Calu3 (cell line): ENCODE data around the gene CNTN1. TPM values are rescaled to one million over a fixed set of nuclear protein-coding genes. Genes with fewer than 3 reads are reported as not detected.

ENCODE experiments used
- BruUV-seq: library from RNA; stranded (reverse); fragments of 400-500 nt; replicated peaks from 2 replicates; lab custom pipeline; 2021; lab: Mats Ljungman, UMichigan
- CTCF ChIA-PET: fragments of 300-600 bp; sonication (Branson Sonifier 250); formaldehyde crosslinking; loops from one replicate; lab custom pipeline; 2022; ENCODE audit warnings: antibody characterized with exemption; lab: Charles Lee
- DNase-seq: peaks from one replicate; pipeline ENCODE4 v3.0.0; 2022
- H3K27ac Mint-ChIP-seq: one replicate; pipeline ENCODE4 v1.8.0; 2022; ENCODE audit warnings: mixed read lengths; ENCODE audit not compliant: unreplicated experiment
- H3K27me3 Mint-ChIP-seq: one replicate; pipeline ENCODE4 v1.8.0; 2022; ENCODE audit warnings: mixed read lengths; ENCODE audit not compliant: unreplicated experiment
- H3K36me3 Mint-ChIP-seq: one replicate; pipeline ENCODE4 v1.8.0; 2022; ENCODE audit warnings: mild to moderate bottlenecking, moderate library complexity, mixed read lengths; ENCODE audit not compliant: insufficient read depth, unreplicated experiment
- H3K4me1 Mint-ChIP-seq: one replicate; pipeline ENCODE4 v1.8.0; 2022; ENCODE audit warnings: mild to moderate bottlenecking, low read depth, mixed read lengths; ENCODE audit not compliant: unreplicated experiment
- H3K4me3 Mint-ChIP-seq: one replicate; pipeline ENCODE4 v1.8.0; 2022; ENCODE audit warnings: mild to moderate bottlenecking, low read depth, moderate library complexity, mixed read lengths; ENCODE audit not compliant: unreplicated experiment
- H3K9me3 Mint-ChIP-seq: one replicate; pipeline ENCODE4 v1.8.0; 2022; ENCODE audit warnings: low read depth, mixed read lengths; ENCODE audit not compliant: unreplicated experiment
- CTCF ChIP-seq: fragments of 200-600 bp; IDR thresholded peaks from one replicate; pipeline ENCODE4 v1.8.0; 2022; ENCODE audit warnings: antibody characterized with exemption; ENCODE audit not compliant: unreplicated experiment
- intact Hi-C: fragments of 100-400 bp; cut with micrococcal nuclease; formaldehyde crosslinking; loops from one replicate; pipeline ENCODE4 v1.10.0; 2022; ENCODE audit not compliant: unreplicated experiment
- total RNA-seq: library from RNA; stranded (reverse); gene quantifications from 2 replicates; pipeline ENCODE4 v1.2.3, GENCODE V29; 2022

The CNTN1 gene
- total RNA-seq, 1 experiment from 2014 or later = not detected

GRCh38 chr12:41053046-41053445 lies 360.8 kb downstream of the CNTN1 start:
- Mint-ChIP-seq H3K27me3 (no peaks in the 10 kb centered on the region), H3K27ac (no peak overlapping the region), H3K9me3 (no peaks in the 10 kb centered on the region), H3K36me3 (no peaks in the 10 kb centered on the region), H3K4me1 (no peaks in the 10 kb centered on the region), H3K4me3 (no peak overlapping the region)
- intact Hi-C loops = no loop called here
- no peak for DNase-seq
- no TSS peak for BruUV-seq
- CTCF ChIA-PET = no interaction called here
- no peak for TF ChIP-seq CTCF

DNA sequence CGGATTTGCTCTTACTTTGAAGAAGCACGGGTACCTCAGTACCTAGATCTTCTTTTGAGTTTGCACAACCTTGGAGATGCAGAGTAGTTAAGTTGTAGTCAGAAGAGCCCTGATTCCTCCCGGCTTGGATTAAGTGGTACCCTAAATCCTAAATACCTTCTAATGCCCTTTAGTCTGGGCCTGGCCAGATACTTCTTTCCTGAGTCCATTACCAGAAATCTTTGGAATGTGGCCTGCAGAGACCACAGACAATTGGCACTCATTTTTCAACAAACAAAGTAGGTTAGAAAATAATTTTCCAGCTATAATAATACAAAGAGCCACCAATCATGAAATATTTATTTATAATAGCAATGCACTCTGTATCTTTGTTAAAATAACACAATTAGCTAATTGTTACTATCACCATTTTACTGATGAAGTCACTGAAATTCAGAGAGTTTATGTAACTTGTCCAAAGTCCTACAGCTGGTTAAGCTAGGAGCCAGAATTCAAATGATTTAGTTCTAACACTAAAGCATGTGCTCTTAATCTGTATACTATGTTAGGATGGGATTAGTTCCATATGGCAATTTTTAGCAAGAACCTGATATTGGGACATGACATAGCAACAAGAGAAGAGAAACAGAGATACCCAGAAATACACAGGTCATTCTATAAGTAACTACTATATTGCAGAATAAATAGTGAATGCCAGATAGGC lies 363.8 kb downstream of the CNTN1 start:
- no TSS peak for BruUV-seq
- intact Hi-C loops = no loop called here
- H3K9me3 Mint-ChIP-seq = no peaks in the 10 kb centered on the region
- no peaks in the 10 kb centered on the region for H3K27me3 Mint-ChIP-seq
- CTCF ChIA-PET = no interaction called here
- no peak overlapping the region for H3K4me3 Mint-ChIP-seq
- TF ChIP-seq CTCF = no peak
- DNase-seq = no peak
- no peaks in the 10 kb centered on the region for H3K4me1 Mint-ChIP-seq
- H3K27ac Mint-ChIP-seq = no peak overlapping the region
- no peaks in the 10 kb centered on the region for H3K36me3 Mint-ChIP-seq

GRCh38 chr12:41058266-41058665 lies 366.0 kb downstream of the CNTN1 start:
- CTCF ChIA-PET = no interaction called here
- no TSS peak for BruUV-seq
- no peak overlapping the region for H3K4me3 Mint-ChIP-seq
- H3K4me1 Mint-ChIP-seq = no peaks in the 10 kb centered on the region
- H3K27me3 Mint-ChIP-seq = no peaks in the 10 kb centered on the region
- DNase-seq = no peak
- H3K36me3 Mint-ChIP-seq = no peaks in the 10 kb centered on the region
- no peak for TF ChIP-seq CTCF
- intact Hi-C loops = no loop called here
- no peaks in the 10 kb centered on the region for H3K9me3 Mint-ChIP-seq
- H3K27ac Mint-ChIP-seq = no peak overlapping the region

DNA sequence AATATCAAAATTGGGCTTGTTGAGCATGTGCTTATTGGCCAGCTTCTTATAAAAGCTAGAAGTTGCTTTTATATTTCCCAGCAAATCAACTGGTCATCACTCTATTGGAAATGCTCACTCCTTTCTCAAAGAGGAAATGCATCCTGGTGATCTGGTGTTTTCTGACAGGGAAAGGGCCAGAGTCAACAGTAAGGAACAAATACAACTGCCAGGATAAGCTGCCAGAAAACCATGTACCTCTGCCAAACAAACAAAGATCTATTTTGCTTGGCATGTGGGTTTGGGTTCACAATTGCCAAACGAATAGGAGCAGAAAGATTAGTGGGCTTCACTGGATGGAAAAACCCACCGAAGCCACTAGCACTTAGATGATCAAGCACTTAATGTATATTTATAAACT lies 369.0 kb downstream of the CNTN1 start:
- CTCF ChIA-PET = no interaction called here

More for the DNA sequence above, 369.0 kb downstream of the CNTN1 start:
- TF ChIP-seq CTCF = no peak
- Mint-ChIP-seq H3K36me3 (no peaks in the 10 kb centered on the region), H3K4me3 (no peak overlapping the region), H3K9me3 (no peaks in the 10 kb centered on the region), H3K27ac (no peak overlapping the region), H3K27me3 (no peaks in the 10 kb centered on the region), H3K4me1 (no peaks in the 10 kb centered on the region)
- intact Hi-C loops = no loop called here
- no peak for DNase-seq
- BruUV-seq = no TSS peak
